Endothelial cell (in vitro differentiated cells): ENCODE results near the gene ACP1. TPM values are rescaled to one million over a fixed set of nuclear protein-coding genes. Genes with fewer than 3 reads are reported as not detected.

Source experiments
- DNase-seq: peaks from one replicate; pipeline ENCODE4 v3.0.0; 2021; ENCODE audit warnings: low spot score
- H3K27ac Mint-ChIP-seq: one replicate; pipeline ENCODE4 v1.8.0; 2021; ENCODE audit warnings: mixed read lengths, inconsistent platforms; ENCODE audit not compliant: unreplicated experiment
- H3K27me3 Mint-ChIP-seq: one replicate; pipeline ENCODE4 v1.8.0; 2021; ENCODE audit warnings: mild to moderate bottlenecking, moderate library complexity, mixed read lengths, inconsistent platforms; ENCODE audit not compliant: unreplicated experiment
- H3K36me3 Mint-ChIP-seq: one replicate; pipeline ENCODE4 v1.8.0; 2021; ENCODE audit warnings: mild to moderate bottlenecking, low read depth, mixed read lengths, inconsistent platforms; ENCODE audit not compliant: unreplicated experiment
- H3K4me1 Mint-ChIP-seq: one replicate; pipeline ENCODE4 v1.8.0; 2021; ENCODE audit warnings: mild to moderate bottlenecking, mixed read lengths, inconsistent platforms; ENCODE audit not compliant: unreplicated experiment
- H3K4me3 Mint-ChIP-seq: one replicate; pipeline ENCODE4 v1.8.0; 2021; ENCODE audit warnings: mild to moderate bottlenecking, mixed read lengths, inconsistent platforms; ENCODE audit not compliant: unreplicated experiment
- H3K9me3 Mint-ChIP-seq: one replicate; pipeline ENCODE4 v1.8.0; 2021; ENCODE audit warnings: mixed read lengths, inconsistent platforms; ENCODE audit not compliant: unreplicated experiment
- long read RNA-seq: library from polyadenylated mRNA; unstranded; transcript quantifications from one replicate; pipeline ENCODE4 v2.0.0, GENCODE V29; 2020; ENCODE audit not compliant: unreplicated experiment
- total RNA-seq: library from RNA; stranded (reverse); fragmentation: NEBNext Ultra II Directional; extraction: Animal tissue kit (Norgen Biotek cat#: 25700); gene quantifications from one replicate; pipeline ENCODE4 v1.2.1, GENCODE V29; 2021; ENCODE audit not compliant: unreplicated experiment
- TF ChIP-seq, protein P1 (sequence below): fragments of 200-600 bp; sonication (generic); IDR thresholded peaks from one replicate; pipeline ENCODE4 v1.5.0; 2021; ENCODE audit warnings: antibody characterized with exemption; ENCODE audit not compliant: unreplicated experiment

ACP1 gene
- 104 TPM for total RNA-seq
- long read RNA-seq, transcript ACP1-201 (6 exons, 1,549 nt) = minor isoform, 22 of 98 reads
- long read RNA-seq, transcript ACP1-202 (6 exons, 1,552 nt) = major isoform, 62 of 98 reads
- long read RNA-seq, partial matches to known transcripts = 3 of 98 reads
- long read RNA-seq, other reads (novel, unspliced or antisense) = 6 of 98 reads

DNA sequence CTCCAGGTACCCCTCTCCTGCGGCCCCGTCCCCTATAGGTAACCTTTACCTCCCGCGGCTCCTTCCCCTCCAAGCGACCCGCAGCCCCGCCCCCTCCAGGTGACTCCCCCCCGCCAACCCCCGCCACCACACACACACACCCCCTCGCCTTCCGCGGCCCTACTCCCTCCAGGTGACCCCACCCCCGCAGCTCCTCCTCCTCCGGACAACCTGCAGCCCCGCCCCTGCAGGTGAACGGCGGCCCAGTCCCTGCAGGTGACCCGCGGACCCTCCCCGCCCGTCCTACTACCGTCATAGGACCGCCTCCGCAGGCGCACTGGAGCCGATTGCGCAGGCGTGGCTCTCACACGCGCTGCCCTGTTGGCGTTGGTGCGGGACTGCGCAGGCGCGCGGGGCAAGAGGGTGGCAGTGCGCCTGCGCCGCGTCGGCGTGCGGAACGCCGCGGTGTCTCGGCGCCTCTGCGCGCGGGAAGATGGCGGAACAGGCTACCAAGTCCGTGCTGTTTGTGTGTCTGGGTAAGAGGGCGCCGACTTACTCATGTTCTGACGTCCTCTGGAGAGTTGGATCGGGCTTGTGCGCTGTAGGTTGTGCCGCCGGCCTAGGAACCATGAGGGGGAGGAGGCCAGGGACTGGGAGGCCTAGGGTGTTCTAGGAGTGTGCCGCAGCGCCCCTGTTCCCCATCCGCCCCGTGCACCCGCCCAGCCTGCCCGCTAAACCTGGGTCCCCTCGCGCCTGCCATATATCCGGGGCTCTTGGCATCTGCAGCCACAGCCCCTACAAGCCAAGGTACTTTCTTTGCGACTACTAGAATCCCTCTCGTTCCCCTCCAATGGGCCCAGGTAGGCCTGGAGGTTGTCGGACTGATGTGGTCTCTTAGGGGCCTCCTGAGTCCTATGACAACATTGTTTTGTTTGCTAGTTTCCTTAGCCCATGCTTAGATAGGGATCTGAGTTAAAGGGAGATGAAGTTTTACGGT is at the start of gene ACP1:
Gene ACP1 (plus strand): TSS at position 455 of the 976 bp plus-strand sequence. CDS start 18 bp downstream, at position 473.
- H3K27ac Mint-ChIP-seq = peak within 1 kb of the TSS; percentile 95
- TF ChIP-seq, protein P1, sequence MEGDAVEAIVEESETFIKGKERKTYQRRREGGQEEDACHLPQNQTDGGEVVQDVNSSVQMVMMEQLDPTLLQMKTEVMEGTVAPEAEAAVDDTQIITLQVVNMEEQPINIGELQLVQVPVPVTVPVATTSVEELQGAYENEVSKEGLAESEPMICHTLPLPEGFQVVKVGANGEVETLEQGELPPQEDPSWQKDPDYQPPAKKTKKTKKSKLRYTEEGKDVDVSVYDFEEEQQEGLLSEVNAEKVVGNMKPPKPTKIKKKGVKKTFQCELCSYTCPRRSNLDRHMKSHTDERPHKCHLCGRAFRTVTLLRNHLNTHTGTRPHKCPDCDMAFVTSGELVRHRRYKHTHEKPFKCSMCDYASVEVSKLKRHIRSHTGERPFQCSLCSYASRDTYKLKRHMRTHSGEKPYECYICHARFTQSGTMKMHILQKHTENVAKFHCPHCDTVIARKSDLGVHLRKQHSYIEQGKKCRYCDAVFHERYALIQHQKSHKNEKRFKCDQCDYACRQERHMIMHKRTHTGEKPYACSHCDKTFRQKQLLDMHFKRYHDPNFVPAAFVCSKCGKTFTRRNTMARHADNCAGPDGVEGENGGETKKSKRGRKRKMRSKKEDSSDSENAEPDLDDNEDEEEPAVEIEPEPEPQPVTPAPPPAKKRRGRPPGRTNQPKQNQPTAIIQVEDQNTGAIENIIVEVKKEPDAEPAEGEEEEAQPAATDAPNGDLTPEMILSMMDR = no peak
- peak within 1 kb of the TSS; percentile 96 for H3K4me3 Mint-ChIP-seq
- DNase-seq = peak; percentile 97
- peaks cover 7% of the 10 kb centered on the region for H3K27me3 Mint-ChIP-seq
- H3K4me1 Mint-ChIP-seq = peaks cover 31% of the 10 kb centered on the region
- H3K36me3 Mint-ChIP-seq = no peaks in the 10 kb centered on the region
- H3K9me3 Mint-ChIP-seq = no peaks in the 10 kb centered on the region

DNA sequence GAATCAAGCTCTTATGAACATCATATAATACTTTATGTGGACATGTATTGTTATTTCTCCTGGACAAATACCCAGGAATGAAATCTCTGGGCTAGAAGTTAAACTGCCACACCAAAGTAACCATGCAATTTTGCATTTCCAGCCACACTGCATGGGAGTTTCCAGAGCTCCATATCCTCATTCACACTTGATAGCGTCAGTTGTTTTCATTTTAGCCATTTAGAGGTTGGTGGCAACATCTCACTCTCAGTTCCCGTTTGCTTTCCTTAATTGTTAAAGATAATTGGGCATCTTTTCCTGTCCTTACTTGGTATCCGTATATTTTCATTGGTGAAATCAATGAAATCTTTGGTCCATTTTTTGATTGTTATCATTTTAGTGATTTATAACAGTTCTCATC is 48.7 kb upstream of the ACP1 start:
- Mint-ChIP-seq H3K27ac (no peak overlapping the region), H3K4me3 (no peak overlapping the region), H3K36me3 (peaks cover 5% of the 10 kb centered on the region), H3K4me1 (no peaks in the 10 kb centered on the region), H3K27me3 (no peaks in the 10 kb centered on the region), H3K9me3 (peaks cover 5% of the 10 kb centered on the region)
- no peak for DNase-seq
- TF ChIP-seq, protein P1 = no peak

DNA sequence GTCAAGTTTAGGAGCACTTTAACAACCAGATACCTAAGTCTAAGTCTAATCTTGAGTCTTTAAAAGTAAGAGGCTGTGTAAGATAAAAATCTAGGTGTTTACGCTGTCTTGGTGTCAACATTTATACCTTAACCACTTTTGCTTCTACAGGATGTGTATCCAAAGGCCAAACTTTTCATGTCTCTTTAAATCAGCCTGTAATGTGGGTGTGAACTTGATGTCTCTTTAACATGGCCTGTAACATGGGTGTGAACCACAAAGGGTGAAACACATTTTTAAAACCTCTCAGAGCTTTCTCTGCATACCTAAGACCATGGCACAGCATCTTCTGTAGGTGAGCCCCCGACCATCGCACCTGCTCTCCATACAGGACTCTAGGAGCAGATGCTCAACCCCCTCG is 41.3 kb upstream of the ACP1 start:
- TF ChIP-seq, protein P1 = no peak
- Mint-ChIP-seq H3K4me3 (no peak overlapping the region), H3K36me3 (peaks cover 4% of the 10 kb centered on the region), H3K27ac (no peak overlapping the region), H3K27me3 (peaks cover 1% of the 10 kb centered on the region), H3K4me1 (no peaks in the 10 kb centered on the region), H3K9me3 (no peaks in the 10 kb centered on the region)
- DNase-seq = no peak

DNA sequence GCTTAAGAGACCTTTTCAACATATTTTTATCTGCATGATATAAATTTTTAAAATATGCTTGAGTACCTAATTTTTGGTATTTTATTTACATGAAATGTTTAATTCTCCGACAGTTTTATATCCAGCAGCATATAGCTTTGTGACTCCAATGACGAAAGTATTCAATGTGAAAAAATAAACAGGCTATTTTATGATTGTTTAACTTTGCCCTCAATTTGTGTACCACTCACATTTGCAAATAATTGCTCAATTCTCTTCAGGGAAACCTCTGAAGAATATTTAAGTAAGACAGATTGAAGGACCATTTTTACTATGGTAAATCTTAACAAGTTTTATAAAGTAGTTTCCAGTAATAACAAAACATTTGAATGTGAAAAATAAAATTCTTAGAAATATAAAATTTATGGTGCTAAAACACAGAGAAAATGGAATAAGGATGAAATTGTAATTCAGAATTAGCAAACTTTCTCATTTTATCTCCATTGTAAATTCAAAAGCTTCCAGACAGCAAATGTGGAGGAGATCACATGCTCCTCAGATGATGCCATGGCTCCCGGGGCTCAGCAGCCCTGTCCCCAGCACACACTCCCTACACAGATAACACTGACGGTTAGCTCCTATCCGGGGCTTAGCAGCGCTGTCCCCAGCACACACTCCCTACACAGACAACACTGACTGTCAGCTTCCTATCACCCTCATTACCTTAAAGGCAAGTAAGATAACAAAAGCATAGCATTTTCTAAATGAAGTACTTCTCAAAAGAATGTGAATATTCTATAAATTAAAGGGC is 40.6 kb upstream of the ACP1 start:
- Mint-ChIP-seq H3K9me3 (no peaks in the 10 kb centered on the region), H3K4me1 (no peaks in the 10 kb centered on the region), H3K27me3 (peaks cover 1% of the 10 kb centered on the region), H3K4me3 (no peak overlapping the region), H3K27ac (no peak overlapping the region), H3K36me3 (peaks cover 4% of the 10 kb centered on the region)
- TF ChIP-seq, protein P1 = no peak
- no peak for DNase-seq
